Immature natural killer cell (primary cell): ENCODE data around the gene FAF1. TPM values are rescaled to one million over a fixed set of nuclear protein-coding genes. Genes with fewer than 3 reads are reported as not detected.
"Not testable (repeated sequence)": the region's sequence is repeated elsewhere in the genome, so short reads cannot be mapped to it uniquely, and the experiment has no call there.

ENCODE experiments used
- DNase-seq, 3 donors: peaks; one replicate each; pipeline ENCODE4 v3.0.0; 2022; ENCODE audit warnings: mixed read lengths in 1 of 3
- H3K27ac Mint-ChIP-seq, 6 donors: one replicate each; pipeline ENCODE4 v1.8.0; 2020; ENCODE audit warnings: mixed read lengths in 6 of 6, mild to moderate bottlenecking in 5 of 6, inconsistent platforms in 4 of 6, moderate library complexity in 3 of 6
- H3K27me3 Mint-ChIP-seq, 3 donors: one replicate each; pipeline ENCODE4 v1.8.0; 2020 to 2021; ENCODE audit warnings: low read depth in 3 of 3, mild to moderate bottlenecking in 3 of 3, mixed read lengths in 3 of 3, moderate library complexity in 3 of 3, inconsistent platforms in 1 of 3
- H3K36me3 Mint-ChIP-seq, 3 donors: one replicate each; pipeline ENCODE4 v1.8.0; 2020; ENCODE audit warnings: mixed read lengths in 3 of 3, inconsistent platforms in 2 of 3, mild to moderate bottlenecking in 2 of 3
- H3K4me1 Mint-ChIP-seq, 2 donors: one replicate each; pipeline ENCODE4 v1.8.0; 2020; ENCODE audit warnings: inconsistent platforms in 2 of 2, mild to moderate bottlenecking in 2 of 2, mixed read lengths in 2 of 2, moderate library complexity in 1 of 2
- H3K4me3 Mint-ChIP-seq, 5 donors: one replicate each; pipeline ENCODE4 v1.8.0; 2020; ENCODE audit warnings: mild to moderate bottlenecking in 5 of 5, mixed read lengths in 5 of 5, inconsistent platforms in 3 of 5, moderate library complexity in 3 of 5
- H3K9me3 Mint-ChIP-seq, 6 donors: one replicate each; pipeline ENCODE4 v1.8.0; 2020; ENCODE audit warnings: mild to moderate bottlenecking in 6 of 6, mixed read lengths in 6 of 6, inconsistent platforms in 4 of 6, moderate library complexity in 3 of 6
- polyA plus RNA-seq, 3 donors: library from polyadenylated mRNA; unstranded; fragments of 300-500 nt; fragmentation: Illumina TruSeq; gene quantifications; one replicate each; pipeline ENCODE4 v1.2.3, GENCODE V29; 2021

The FAF1 gene
- polyA plus RNA-seq, 3 donors from 2014 or later: 31.1 to 49.8 (median 44.0) TPM

- Mint-ChIP-seq H3K9me3 (peaks cover 0 to 3% (median 0%) of the 10 kb centered on the region in 6 donors), H3K4me1 (peaks cover 46 to 53% of the 10 kb centered on the region in 2 donors)
Measured at GRCh38 chr1:50724626-50725286, 235.3 kb downstream of the FAF1 start.

GRCh38 chr1:50720457-50721053 lies 239.5 kb downstream of the FAF1 start:
- H3K9me3 Mint-ChIP-seq: peaks cover 0 to 3% (median 0%) of the 10 kb centered on the region in 6 donors
- no peak for DNase-seq
- peaks cover 0 to 1% (median 0%) of the 10 kb centered on the region in 3 donors for H3K27me3 Mint-ChIP-seq
- H3K4me1 Mint-ChIP-seq: peaks cover 48 to 61% of the 10 kb centered on the region in 2 donors
- H3K36me3 Mint-ChIP-seq: peaks cover 9 to 25% (median 15%) of the 10 kb centered on the region in 3 donors
- peak overlapping the region; percentile 6 to 80 (median 51) for H3K27ac Mint-ChIP-seq
- H3K4me3 Mint-ChIP-seq: peak overlapping the region in 2 of 5 donors; percentile 10 to 29

More at GRCh38 chr1:50724626-50725286, 235.3 kb downstream of the FAF1 start:
- Mint-ChIP-seq H3K4me3 (peak overlapping the region; percentile 66 to 85 (median 71)), H3K27ac (peak overlapping the region; percentile 84 to 97 (median 90)), H3K27me3 (peaks cover 0 to 1% (median 0%) of the 10 kb centered on the region in 3 donors), H3K36me3 (peaks cover 0 to 24% (median 12%) of the 10 kb centered on the region in 3 donors)
- peak; percentile 19 to 43 (median 36) for DNase-seq

GRCh38 chr1:50719126-50719525 lies 240.9 kb downstream of the FAF1 start:
- Mint-ChIP-seq H3K36me3 (peaks cover 9 to 19% (median 15%) of the 10 kb centered on the region in 3 donors), H3K27ac (peak overlapping the region in 2 of 6 donors; percentile 4 to 51), H3K4me1 (peaks cover 35 to 47% of the 10 kb centered on the region in 2 donors), H3K27me3 (peaks cover 0 to 1% (median 0%) of the 10 kb centered on the region in 3 donors), H3K9me3 (no peaks in the 10 kb centered on the region), H3K4me3 (peak overlapping the region in 1 of 5 donors; percentile 17)
- no peak for DNase-seq

- H3K27ac Mint-ChIP-seq: no peak overlapping the region
- H3K4me1 Mint-ChIP-seq: peaks cover 21 to 29% of the 10 kb centered on the region in 2 donors
- H3K9me3 Mint-ChIP-seq: no peaks in the 10 kb centered on the region
- H3K27me3 Mint-ChIP-seq: peaks cover 0 to 1% (median 0%) of the 10 kb centered on the region in 3 donors
- peaks cover 9 to 14% (median 12%) of the 10 kb centered on the region in 3 donors for H3K36me3 Mint-ChIP-seq
- DNase-seq: no peak
- no peak overlapping the region for H3K4me3 Mint-ChIP-seq
Measured at GRCh38 chr1:50717327-50717726, 242.7 kb downstream of the FAF1 start.

- not testable (repeated sequence) for H3K9me3 Mint-ChIP-seq, H3K27me3 Mint-ChIP-seq, H3K4me3 Mint-ChIP-seq, DNase-seq, H3K27ac Mint-ChIP-seq
- Mint-ChIP-seq H3K36me3 (peaks cover 9 to 12% (median 11%) of the 10 kb centered on the region in 3 donors), H3K4me1 (peaks cover 21 to 22% of the 10 kb centered on the region in 2 donors)
Measured at GRCh38 chr1:50716455-50716854, 243.6 kb downstream of the FAF1 start.

- Mint-ChIP-seq H3K9me3 (no peaks in the 10 kb centered on the region), H3K4me3 (no peak overlapping the region), H3K27me3 (no peaks in the 10 kb centered on the region)
Measured at GRCh38 chr1:50710099-50710498, 250.0 kb downstream of the FAF1 start.

GRCh38 chr1:50707824-50708223 lies 252.2 kb downstream of the FAF1 start:
- H3K27ac Mint-ChIP-seq: peak overlapping the region; percentile 21 to 81 (median 62)
- H3K27me3 Mint-ChIP-seq: no peaks in the 10 kb centered on the region
- peak overlapping the region in 3 of 5 donors; percentile 3 to 14 (median 12) for H3K4me3 Mint-ChIP-seq
- no peaks in the 10 kb centered on the region for H3K36me3 Mint-ChIP-seq
- no peaks in the 10 kb centered on the region for H3K9me3 Mint-ChIP-seq
- H3K4me1 Mint-ChIP-seq: peaks cover 28 to 30% of the 10 kb centered on the region in 2 donors
- peak; percentile 9 to 39 (median 25) for DNase-seq

More at GRCh38 chr1:50710099-50710498, 250.0 kb downstream of the FAF1 start:
- no peak for DNase-seq
- no peak overlapping the region for H3K27ac Mint-ChIP-seq
- no peaks in the 10 kb centered on the region for H3K36me3 Mint-ChIP-seq
- H3K4me1 Mint-ChIP-seq: peaks cover 22 to 27% of the 10 kb centered on the region in 2 donors

- no peak overlapping the region for H3K27ac Mint-ChIP-seq
- H3K4me1 Mint-ChIP-seq: peaks cover 29 to 38% of the 10 kb centered on the region in 2 donors
Measured at GRCh38 chr1:50705699-50706098, 254.4 kb downstream of the FAF1 start.

GRCh38 chr1:50705041-50705440 lies 255.0 kb downstream of the FAF1 start:
- peak overlapping the region in 1 of 6 donors; percentile 9 for H3K27ac Mint-ChIP-seq
- no peaks in the 10 kb centered on the region for H3K36me3 Mint-ChIP-seq
- peaks cover 29 to 38% of the 10 kb centered on the region in 2 donors for H3K4me1 Mint-ChIP-seq
- no peaks in the 10 kb centered on the region for H3K9me3 Mint-ChIP-seq
- DNase-seq: no peak
- no peak overlapping the region for H3K4me3 Mint-ChIP-seq
- H3K27me3 Mint-ChIP-seq: no peaks in the 10 kb centered on the region

More at GRCh38 chr1:50705699-50706098, 254.4 kb downstream of the FAF1 start:
- H3K9me3 Mint-ChIP-seq: no peaks in the 10 kb centered on the region
- H3K36me3 Mint-ChIP-seq: no peaks in the 10 kb centered on the region
- H3K4me3 Mint-ChIP-seq: no peak overlapping the region
- no peak for DNase-seq
- no peaks in the 10 kb centered on the region for H3K27me3 Mint-ChIP-seq

GRCh38 chr1:50704126-50704525 lies 255.9 kb downstream of the FAF1 start:
- H3K4me3 Mint-ChIP-seq: no peak overlapping the region
- peaks cover 28 to 37% of the 10 kb centered on the region in 2 donors for H3K4me1 Mint-ChIP-seq
- peak; percentile 12 to 26 (median 14) for DNase-seq
- H3K27ac Mint-ChIP-seq: no peak overlapping the region
- no peaks in the 10 kb centered on the region for H3K27me3 Mint-ChIP-seq
- H3K36me3 Mint-ChIP-seq: no peaks in the 10 kb centered on the region
- no peaks in the 10 kb centered on the region for H3K9me3 Mint-ChIP-seq

- Mint-ChIP-seq H3K36me3 (no peaks in the 10 kb centered on the region), H3K9me3 (no peaks in the 10 kb centered on the region), H3K27me3 (no peaks in the 10 kb centered on the region), H3K27ac (no peak overlapping the region), H3K4me3 (no peak overlapping the region), H3K4me1 (peaks cover 19 to 29% of the 10 kb centered on the region in 2 donors)
- DNase-seq: no peak
Measured at GRCh38 chr1:50703240-50703639, 256.8 kb downstream of the FAF1 start.

GRCh38 chr1:50702395-50702794 lies 257.7 kb downstream of the FAF1 start:
- H3K27ac Mint-ChIP-seq: no peak overlapping the region
- DNase-seq: no peak
- no peaks in the 10 kb centered on the region for H3K9me3 Mint-ChIP-seq
- no peaks in the 10 kb centered on the region for H3K36me3 Mint-ChIP-seq
- H3K27me3 Mint-ChIP-seq: no peaks in the 10 kb centered on the region
- no peak overlapping the region for H3K4me3 Mint-ChIP-seq
- H3K4me1 Mint-ChIP-seq: peaks cover 11 to 20% of the 10 kb centered on the region in 2 donors

- Mint-ChIP-seq H3K27ac (no peak overlapping the region), H3K9me3 (no peaks in the 10 kb centered on the region), H3K4me3 (no peak overlapping the region), H3K4me1 (peaks cover 7 to 17% of the 10 kb centered on the region in 2 donors), H3K36me3 (no peaks in the 10 kb centered on the region), H3K27me3 (no peaks in the 10 kb centered on the region)
- no peak for DNase-seq
Measured at GRCh38 chr1:50701706-50702317, 258.3 kb downstream of the FAF1 start.

- no peak overlapping the region for H3K27ac Mint-ChIP-seq
- H3K27me3 Mint-ChIP-seq: no peaks in the 10 kb centered on the region
- no peaks in the 10 kb centered on the region for H3K9me3 Mint-ChIP-seq
- no peak for DNase-seq
- H3K4me3 Mint-ChIP-seq: no peak overlapping the region
- H3K4me1 Mint-ChIP-seq: peaks cover 5 to 17% of the 10 kb centered on the region in 2 donors
- H3K36me3 Mint-ChIP-seq: no peaks in the 10 kb centered on the region
Measured at GRCh38 chr1:50700621-50701020, 259.4 kb downstream of the FAF1 start.
